ENCODE data around the gene PLAGL1.

- TF ChIP-seq CTCF (IDR thresholded peaks at IDR 0.05) (no peak), EZH2 (IDR thresholded peaks at IDR 0.05; ENCODE audit: borderline replicate concordance, insufficient read depth, low read depth, low read length, poor library complexity, severe bottlenecking) (no peak)
These were observed 15.8 kb downstream of the PLAGL1 start for GRCh38 chr6:143992285-143992684.
